Sciatic nerve (tissue), 2 donors: ENCODE measurements around the gene S100G. TPM values are rescaled to one million over a fixed set of nuclear protein-coding genes. Genes with fewer than 3 reads are reported as not detected.
A peak's percentile ranks its signal among the peaks of the same experiment; 100 is the strongest.
"Not testable (repeated sequence)": the region's sequence is repeated elsewhere in the genome, so short reads cannot be mapped to it uniquely, and the experiment has no call there.

ENCODE experiments used
- ATAC-seq: fragments of 200-7000 bp; cut with Tn5 transposase; one replicate; pipeline ENCODE4 v1.9.1; 2020; ENCODE audit warnings: mild to moderate bottlenecking, moderate library complexity
- DNase-seq: peaks from one replicate; pipeline ENCODE4 v3.0.0-alpha.2; 2020; ENCODE audit warnings: low spot score
- intact Hi-C: fragments of 100-400 bp; cut with DNase I; formaldehyde crosslinking; loops from one replicate; pipeline ENCODE4 v1.14.2; 2022
- total RNA-seq: library from RNA; stranded (reverse); fragmentation: NEBNext Ultra II Directional; extraction: Animal tissue kit (Norgen Biotek cat#: 25700); gene quantifications from one replicate; pipeline ENCODE4 v1.2.1, GENCODE V29; 2021
- donor health status: DM: no; HTN: no; CAD: no.
- donor health status: DM: no; HTN: no; CAD: no.

The S100G gene
- not detected for total RNA-seq

DNA sequence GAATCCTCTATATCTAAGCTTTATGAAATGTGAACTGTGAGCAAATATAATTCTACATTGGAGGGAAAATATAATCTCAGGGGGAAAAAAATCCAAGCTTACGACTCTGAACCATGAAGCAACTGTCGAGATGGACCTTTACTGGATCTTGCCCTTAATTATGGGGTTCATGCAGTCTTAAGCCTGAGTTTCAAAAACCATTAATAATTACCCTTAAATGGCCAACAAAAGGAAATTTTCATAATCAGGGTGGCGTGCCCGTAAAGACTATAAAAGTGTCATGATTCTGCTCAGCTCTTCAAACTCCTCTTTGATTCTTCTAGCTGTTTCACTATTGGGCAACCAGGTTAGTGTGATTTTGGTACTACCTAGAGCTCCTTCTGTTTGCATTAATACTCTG is at the start of gene S100G:
Gene S100G (plus strand): TSS at position 301 of the 400 bp plus-strand sequence. CDS start 849 bp downstream, outside the sequence.
- intact Hi-C loops: no loop called here
- ATAC-seq (no peak), DNase-seq (no peak)

GRCh38 chrX:16601885-16602284 is 48.1 kb upstream of the S100G start:
- intact Hi-C loops: no loop called here
- DNase-seq (no peak), ATAC-seq (no peak)

DNA sequence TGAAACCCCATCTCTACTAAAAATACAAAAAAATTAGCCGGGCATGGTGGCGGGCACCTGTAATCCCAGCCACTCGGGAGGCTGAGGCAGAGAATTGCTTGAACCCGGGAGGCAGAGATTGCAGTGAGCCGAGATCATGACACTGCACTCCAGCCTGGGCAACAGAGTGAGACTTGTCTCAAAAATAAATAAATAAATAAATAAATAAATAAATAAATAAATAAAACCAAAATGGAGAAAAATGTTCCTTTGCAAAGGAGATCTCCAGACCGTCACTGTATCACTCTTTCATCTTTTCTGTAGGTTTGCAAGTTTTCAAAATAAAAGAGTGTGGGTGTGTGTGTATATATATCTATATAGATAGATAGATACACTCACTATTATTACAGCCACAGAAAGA is 46.7 kb upstream of the S100G start:
- intact Hi-C loops, DNase-seq, ATAC-seq: not testable (repeated sequence)

GRCh38 chrX:16603822-16604221 is 46.1 kb upstream of the S100G start:
- DNase-seq: no peak
- intact Hi-C loops: no loop called here
- no peak for ATAC-seq

- DNase-seq (no peak), ATAC-seq (peak; percentile 32)
- intact Hi-C loops: no loop called here
Measured at GRCh38 chrX:16604337-16604736, 45.6 kb upstream of the S100G start.

DNA sequence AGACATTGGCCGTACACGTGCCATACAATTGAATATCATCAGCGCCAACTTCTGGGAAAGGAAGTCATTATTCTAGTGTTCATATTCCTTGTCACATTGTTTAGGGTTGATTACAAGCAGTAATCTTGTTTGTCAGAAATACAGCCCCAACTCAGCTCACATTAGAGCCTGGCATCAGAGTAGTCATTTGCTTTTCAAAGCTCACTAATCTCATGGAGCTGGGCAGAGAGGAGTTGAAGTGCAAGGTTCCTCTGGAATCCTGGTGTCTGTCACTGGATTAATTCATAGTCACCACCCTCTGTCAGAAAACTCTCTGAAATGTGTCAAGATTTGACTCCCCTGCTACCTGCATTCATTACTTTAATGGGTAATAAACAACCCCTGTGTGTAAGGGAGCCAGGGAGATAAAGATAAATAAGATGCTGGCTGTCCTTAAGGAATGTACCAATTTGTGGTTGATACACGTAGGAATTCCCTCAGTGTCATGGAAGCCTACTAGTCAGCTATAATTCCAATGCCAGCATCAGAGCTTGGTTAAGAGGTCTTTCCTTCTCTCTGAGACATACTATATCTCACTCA is 43.7 kb upstream of the S100G start:
- intact Hi-C loops: no loop called here
- no peak for ATAC-seq
- no peak for DNase-seq

DNA sequence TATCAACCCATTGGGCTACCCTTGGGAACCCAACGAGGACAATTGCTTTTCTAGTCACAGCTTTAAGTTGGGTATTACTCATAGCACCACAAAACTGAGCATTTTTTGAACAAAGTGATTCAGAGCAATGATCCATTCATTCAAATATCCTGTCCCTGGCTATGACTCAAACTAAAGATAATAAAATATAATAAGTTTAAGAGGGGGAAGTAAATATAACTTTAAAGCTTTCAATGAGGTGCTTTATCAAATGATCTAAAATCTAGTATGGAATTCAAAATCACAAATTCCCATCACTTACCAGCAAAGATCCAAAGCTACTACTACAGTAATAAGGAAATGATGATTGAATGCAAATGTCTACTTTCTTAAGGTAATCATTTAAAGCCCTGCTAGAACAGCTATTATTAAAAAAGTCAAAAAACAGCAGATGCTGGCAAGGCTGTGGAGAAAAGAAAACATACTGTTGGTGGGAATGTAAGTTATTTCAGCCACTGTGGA is 39.8 kb upstream of the S100G start:
- ATAC-seq (no peak), DNase-seq (no peak)
- intact Hi-C loops: no loop called here

DNA sequence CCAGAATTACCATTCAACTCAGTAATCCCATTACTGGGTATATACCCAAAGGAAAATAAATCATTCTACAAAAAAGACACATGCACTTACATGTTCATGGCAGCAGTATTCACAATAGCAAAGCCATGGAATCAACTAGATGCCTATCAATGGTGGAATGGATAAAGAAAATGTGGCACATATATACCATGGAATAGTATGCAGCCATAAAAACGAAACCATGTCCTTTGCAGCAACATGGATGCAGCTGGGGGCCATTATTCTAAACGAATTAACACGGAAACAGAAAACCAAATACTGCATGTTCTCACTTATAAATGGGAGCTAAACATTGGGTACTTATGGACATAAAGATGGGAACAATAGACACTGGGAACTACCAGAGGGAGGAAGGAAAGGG is 39.3 kb upstream of the S100G start:
- intact Hi-C loops, DNase-seq, ATAC-seq: not testable (repeated sequence)

GRCh38 chrX:16612257-16612897 is 37.6 kb upstream of the S100G start:
- intact Hi-C loops: no loop called here
- no peak for ATAC-seq
- no peak for DNase-seq

DNA sequence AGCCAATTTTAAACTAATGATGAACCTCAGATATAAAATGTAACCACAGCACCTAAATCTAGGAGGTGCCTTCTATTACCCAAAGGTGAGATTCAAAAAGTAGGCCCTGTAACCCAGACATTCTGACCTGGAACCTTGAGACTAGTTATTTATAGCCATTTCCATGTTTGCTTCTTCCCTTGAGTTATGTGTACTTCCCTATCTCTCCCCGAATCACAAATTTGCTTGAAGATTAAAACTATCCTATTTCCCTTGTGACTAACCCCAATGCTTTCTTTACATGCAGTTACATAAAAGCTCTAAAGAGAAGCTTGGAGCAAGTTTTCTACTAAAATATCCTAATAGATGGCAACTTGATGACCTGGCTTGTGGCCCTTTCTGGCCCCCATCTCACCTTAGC is 32.6 kb upstream of the S100G start:
- intact Hi-C loops: no loop called here
- DNase-seq (no peak), ATAC-seq (no peak)

- intact Hi-C loops: no loop called here
- no peak for DNase-seq
Measured at GRCh38 chrX:16618422-16618821, 31.5 kb upstream of the S100G start.

DNA sequence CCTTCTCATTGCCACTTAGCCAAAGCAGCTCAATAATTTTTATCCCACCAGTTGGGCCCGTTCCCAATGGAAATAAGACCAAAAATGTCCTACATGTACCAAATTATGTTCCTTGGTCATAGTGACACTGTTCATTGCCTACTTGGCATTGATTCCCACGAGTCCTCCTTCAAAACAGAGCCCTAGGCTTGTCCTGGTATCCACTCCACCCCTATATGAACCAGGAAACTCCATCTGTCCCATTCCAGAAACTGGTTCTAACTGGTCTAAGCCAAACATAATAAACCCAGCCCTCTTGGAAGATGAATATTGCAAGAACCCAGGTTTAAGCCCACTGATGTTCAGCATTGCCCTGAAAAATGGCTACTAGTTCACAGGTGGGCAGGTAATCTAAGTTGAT is 30.9 kb upstream of the S100G start:
- intact Hi-C loops: no loop called here
- DNase-seq (no peak), ATAC-seq (no peak)

More at GRCh38 chrX:16618422-16618821, 31.5 kb upstream of the S100G start:
- ATAC-seq: no peak

- ATAC-seq, intact Hi-C loops, DNase-seq: not testable (repeated sequence)
Measured at GRCh38 chrX:16628511-16628910, 21.4 kb upstream of the S100G start.

- intact Hi-C loops: no loop called here
- ATAC-seq (no peak), DNase-seq (no peak)
Measured at GRCh38 chrX:16628946-16629595, 20.9 kb upstream of the S100G start.

DNA sequence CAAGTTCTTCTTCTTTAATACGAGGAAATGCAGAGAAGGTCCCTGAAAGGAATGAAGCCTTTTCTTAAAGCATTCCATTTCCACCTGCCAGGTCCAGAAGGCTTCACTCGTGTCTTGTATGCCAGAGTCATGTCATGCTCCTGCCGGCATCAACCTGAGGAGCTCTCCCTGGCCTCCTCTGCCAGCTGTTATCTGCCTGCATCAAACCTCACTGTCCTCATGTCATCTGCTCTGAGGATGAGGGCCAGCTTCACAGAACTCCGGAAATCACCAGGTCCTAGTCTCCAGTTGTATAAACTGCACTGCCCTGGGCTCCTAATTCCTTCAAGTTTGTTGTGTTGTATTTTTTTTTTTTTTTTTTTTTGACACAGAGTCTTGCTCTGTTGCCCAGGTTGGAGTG is 20.0 kb upstream of the S100G start:
- DNase-seq (no peak), ATAC-seq (no peak)
- intact Hi-C loops: no loop called here

DNA sequence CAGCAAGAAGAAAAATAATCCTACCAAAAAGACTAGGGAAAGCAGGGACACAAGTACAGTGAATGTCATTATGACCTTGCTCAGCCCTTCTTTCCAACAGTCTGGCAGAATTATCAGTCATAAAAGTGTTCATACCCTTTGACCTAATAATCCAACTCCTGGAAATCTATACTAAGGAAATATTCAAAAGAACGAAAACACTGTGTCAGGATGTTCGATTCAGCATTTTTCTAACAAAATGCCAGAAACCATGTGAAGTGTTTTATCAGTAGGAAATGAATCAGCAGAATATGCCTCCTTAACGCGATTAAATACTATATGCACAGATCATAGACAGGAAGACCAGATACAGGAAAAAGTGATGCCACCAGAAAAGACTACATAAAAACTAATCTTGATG is 16.2 kb upstream of the S100G start:
- no peak for ATAC-seq
- no peak for DNase-seq
- intact Hi-C loops: no loop called here

- no peak for DNase-seq
- ATAC-seq: no peak
- intact Hi-C loops: no loop called here
Measured at GRCh38 chrX:16635040-16635439, 14.9 kb upstream of the S100G start.

DNA sequence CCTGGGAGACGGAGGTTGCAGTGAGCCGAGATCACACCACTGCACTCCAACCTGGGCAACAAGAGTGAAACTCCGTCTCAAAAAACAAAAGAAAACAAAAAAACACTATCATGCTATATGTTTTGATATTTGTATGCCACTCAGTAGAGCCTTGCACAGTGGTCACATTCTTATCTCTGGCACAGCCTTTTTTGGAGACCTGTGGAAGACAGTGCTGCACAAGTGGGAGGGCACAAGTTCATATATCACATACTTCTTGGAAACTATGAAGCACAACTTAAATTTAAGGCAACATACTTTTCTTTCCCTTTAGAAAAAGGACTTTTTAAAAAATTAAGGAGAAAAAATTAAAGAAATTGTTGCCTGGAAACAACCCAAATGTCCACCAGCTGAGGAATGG is 14.4 kb upstream of the S100G start:
- intact Hi-C loops: no loop called here
- no peak for DNase-seq
- ATAC-seq: no peak

GRCh38 chrX:16638533-16638932 is 11.4 kb upstream of the S100G start:
- DNase-seq: no peak
- intact Hi-C loops: no loop called here
- no peak for ATAC-seq

DNA sequence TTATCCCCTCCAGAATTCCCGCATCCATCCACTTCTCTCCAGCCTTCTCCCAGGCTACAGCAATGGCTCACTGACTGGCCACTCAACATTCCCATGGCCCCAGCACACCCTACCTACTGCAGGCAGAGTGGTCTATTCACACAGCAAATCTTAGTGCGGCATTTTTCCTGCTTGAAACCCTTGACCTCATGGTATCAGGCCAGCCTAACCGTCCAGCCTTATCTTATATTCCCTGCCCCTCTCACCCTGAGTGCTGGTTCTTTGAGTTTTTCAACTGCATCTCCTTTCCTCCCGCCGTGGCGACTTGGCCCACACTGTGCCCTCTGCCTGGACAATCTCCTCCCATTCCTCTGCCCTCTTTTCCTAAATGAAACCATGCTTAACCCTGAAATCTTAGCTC is 10.0 kb upstream of the S100G start:
- ATAC-seq (no peak), DNase-seq (no peak)
- intact Hi-C loops: no loop called here
